ENCODE results near the gene SOX6. TPM values are rescaled to one million over a fixed set of nuclear protein-coding genes. Genes with fewer than 3 reads are reported as not detected.

Gene SOX6
- polyA plus RNA-seq, 3 donors, result not detected

DNA sequence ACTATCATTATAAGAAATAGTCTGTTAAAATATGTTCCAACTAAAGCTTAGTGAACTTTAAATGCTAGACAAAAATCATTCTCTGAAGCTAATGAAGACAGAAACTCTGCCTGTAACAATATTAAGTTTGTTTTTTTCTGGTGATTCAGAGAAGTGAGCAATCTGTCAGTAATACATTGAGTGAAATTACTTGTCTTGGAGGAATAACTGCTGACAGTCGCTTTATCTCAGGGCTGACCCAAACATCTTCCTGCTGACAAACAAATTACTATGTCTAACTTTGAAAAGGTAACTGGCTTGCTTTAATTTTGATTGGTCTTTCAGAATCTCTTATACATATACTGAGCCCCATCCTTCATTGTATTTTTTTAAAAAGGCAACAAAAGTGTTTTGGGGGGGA lies 264.5 kb downstream of the SOX6 start:
- Histone ChIP-seq H4K20me1 (ENCODE audit: insufficient read depth, low read length) (no peaks in the 10 kb centered on the region), H3K36me3 (replicated peaks in 1 of 2; ENCODE audit: control insufficient read depth in 1 of 2, insufficient read depth in 2 of 2, low read length in 2 of 2) (no peaks in the 10 kb centered on the region), H3K27ac (ENCODE audit: low read depth in 1 of 2, low read length in 2 of 2) (no peak overlapping the region), H3K27me3 (ENCODE audit: control insufficient read depth in 2 of 2, insufficient read depth in 2 of 2, low read length in 2 of 2) (no peaks in the 10 kb centered on the region), H3K79me2 (ENCODE audit: insufficient read depth, low read length) (no peaks in the 10 kb centered on the region), H2AFZ (ENCODE audit: insufficient read depth, low read depth, low read length, poor library complexity, severe bottlenecking) (no peak overlapping the region), H3K9me3 (replicated peaks in 1 of 2; ENCODE audit: control insufficient read depth in 1 of 2, insufficient read depth in 1 of 2, low read length in 2 of 2) (no peaks in the 10 kb centered on the region), H3K4me2 (replicated peaks; ENCODE audit: extremely low read depth, low read length, poor library complexity, severe bottlenecking) (no peak overlapping the region), H3K4me1 (ENCODE audit: control insufficient read depth in 1 of 2, insufficient read depth in 2 of 2, low read length in 2 of 2) (no peaks in the 10 kb centered on the region), H3K9ac (ENCODE audit: insufficient read depth, low read length, poor library complexity, severe bottlenecking) (no peak overlapping the region), H3K4me3 (replicated peaks in 1 of 3; ENCODE audit: low read depth in 2 of 3, low read length in 3 of 3) (no peak overlapping the region)
- no CpG with 5 or more reads among the region's 1 CpG for WGBS (ENCODE audit: insufficient coverage)
- Mint-ChIP-seq H3K36me3 (no peaks in the 10 kb centered on the region), H3K4me3 (no peak overlapping the region), H3K27me3 (ENCODE audit: low read depth in 3 of 3) (peaks cover 0 to 4% (median 2%) of the 10 kb centered on the region in 3 donors), H3K27ac (no peak overlapping the region), H3K9me3 (peaks cover 0 to 2% (median 0%) of the 10 kb centered on the region in 7 donors), H3K4me1 (no peaks in the 10 kb centered on the region)
- intact Hi-C loops (cut with micrococcal nuclease), result no loop called here
- TF ChIP-seq, protein P1, sequence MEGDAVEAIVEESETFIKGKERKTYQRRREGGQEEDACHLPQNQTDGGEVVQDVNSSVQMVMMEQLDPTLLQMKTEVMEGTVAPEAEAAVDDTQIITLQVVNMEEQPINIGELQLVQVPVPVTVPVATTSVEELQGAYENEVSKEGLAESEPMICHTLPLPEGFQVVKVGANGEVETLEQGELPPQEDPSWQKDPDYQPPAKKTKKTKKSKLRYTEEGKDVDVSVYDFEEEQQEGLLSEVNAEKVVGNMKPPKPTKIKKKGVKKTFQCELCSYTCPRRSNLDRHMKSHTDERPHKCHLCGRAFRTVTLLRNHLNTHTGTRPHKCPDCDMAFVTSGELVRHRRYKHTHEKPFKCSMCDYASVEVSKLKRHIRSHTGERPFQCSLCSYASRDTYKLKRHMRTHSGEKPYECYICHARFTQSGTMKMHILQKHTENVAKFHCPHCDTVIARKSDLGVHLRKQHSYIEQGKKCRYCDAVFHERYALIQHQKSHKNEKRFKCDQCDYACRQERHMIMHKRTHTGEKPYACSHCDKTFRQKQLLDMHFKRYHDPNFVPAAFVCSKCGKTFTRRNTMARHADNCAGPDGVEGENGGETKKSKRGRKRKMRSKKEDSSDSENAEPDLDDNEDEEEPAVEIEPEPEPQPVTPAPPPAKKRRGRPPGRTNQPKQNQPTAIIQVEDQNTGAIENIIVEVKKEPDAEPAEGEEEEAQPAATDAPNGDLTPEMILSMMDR (IDR thresholded peaks at IDR 0.05), result no peak
- no peak for DNase-seq

DNA sequence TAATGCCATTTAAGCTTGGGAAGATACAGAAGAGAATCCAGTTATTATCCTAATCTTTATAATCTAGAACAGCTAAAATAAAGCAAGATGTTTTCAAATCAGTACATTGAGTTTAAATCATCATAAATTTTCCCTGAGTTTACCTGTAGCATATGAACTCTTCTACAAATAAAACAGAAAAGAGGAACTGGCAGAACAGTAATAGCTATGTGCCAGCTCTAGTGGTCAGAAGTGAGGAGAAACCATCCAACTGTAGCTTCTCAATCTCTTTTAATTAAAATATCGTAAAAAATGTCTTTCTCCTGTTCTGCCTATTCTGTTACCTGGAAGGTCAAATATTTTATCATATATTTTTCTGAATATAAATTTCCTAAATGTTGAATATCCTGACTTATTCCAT lies 266.9 kb downstream of the SOX6 start:
- Mint-ChIP-seq H3K4me1 (no peaks in the 10 kb centered on the region), H3K9me3 (peaks cover 0 to 2% (median 0%) of the 10 kb centered on the region in 7 donors), H3K36me3 (no peaks in the 10 kb centered on the region), H3K4me3 (no peak overlapping the region), H3K27me3 (ENCODE audit: low read depth in 3 of 3) (peaks cover 0 to 5% (median 4%) of the 10 kb centered on the region in 3 donors), H3K27ac (no peak overlapping the region)
- Histone ChIP-seq H2AFZ (ENCODE audit: insufficient read depth, low read depth, low read length, poor library complexity, severe bottlenecking) (no peak overlapping the region), H3K27me3 (ENCODE audit: control insufficient read depth in 2 of 2, insufficient read depth in 2 of 2, low read length in 2 of 2) (no peaks in the 10 kb centered on the region), H3K9me3 (replicated peaks in 1 of 2; ENCODE audit: control insufficient read depth in 1 of 2, insufficient read depth in 1 of 2, low read length in 2 of 2) (no peaks in the 10 kb centered on the region), H3K27ac (ENCODE audit: low read depth in 1 of 2, low read length in 2 of 2) (no peak overlapping the region), H3K79me2 (ENCODE audit: insufficient read depth, low read length) (no peaks in the 10 kb centered on the region), H4K20me1 (ENCODE audit: insufficient read depth, low read length) (no peaks in the 10 kb centered on the region), H3K4me3 (replicated peaks in 1 of 3; ENCODE audit: low read depth in 2 of 3, low read length in 3 of 3) (no peak overlapping the region), H3K4me1 (ENCODE audit: control insufficient read depth in 1 of 2, insufficient read depth in 2 of 2, low read length in 2 of 2) (no peaks in the 10 kb centered on the region), H3K9ac (ENCODE audit: insufficient read depth, low read length, poor library complexity, severe bottlenecking) (no peak overlapping the region), H3K36me3 (replicated peaks in 1 of 2; ENCODE audit: control insufficient read depth in 1 of 2, insufficient read depth in 2 of 2, low read length in 2 of 2) (no peaks in the 10 kb centered on the region), H3K4me2 (replicated peaks; ENCODE audit: extremely low read depth, low read length, poor library complexity, severe bottlenecking) (no peak overlapping the region)
- intact Hi-C loops (cut with micrococcal nuclease), result no loop called here
- TF ChIP-seq, protein P1 (IDR thresholded peaks at IDR 0.05), result no peak
- no peak for DNase-seq
- no CpG with 5 or more reads among the region's 1 CpG for WGBS (ENCODE audit: insufficient coverage)
